Hematopoietic multipotent progenitor cell treated with erythropoietin and hydrocortisone succinate and interleukin-3 and kit ligand, for 4 days (in vitro differentiated cells): ENCODE measurements around the gene HS3ST2.
A peak's percentile ranks its signal among the peaks of the same experiment; 100 is the strongest.
"Not testable (repeated sequence)": the region's sequence is repeated elsewhere in the genome, so short reads cannot be mapped to it uniquely, and the experiment has no call there.

ENCODE experiments used
- DNase-seq: peaks from one replicate; pipeline ENCODE4 v3.0.0-alpha.2; 2015

HS3ST2 gene

GRCh38 chr16:22885951-22886350 is 72.0 kb downstream of the HS3ST2 start:
- DNase-seq, result no peak

- no peak for DNase-seq
Observed at GRCh38 chr16:22886927-22887326, 73.0 kb downstream of the HS3ST2 start.

- no peak for DNase-seq
Observed at GRCh38 chr16:22887445-22887844, 73.5 kb downstream of the HS3ST2 start.

GRCh38 chr16:22888791-22889190 is 74.8 kb downstream of the HS3ST2 start:
- DNase-seq, result peak; percentile 3

GRCh38 chr16:22890976-22891375 is 77.0 kb downstream of the HS3ST2 start:
- no peak for DNase-seq

- no peak for DNase-seq
Observed at GRCh38 chr16:22897184-22897583, 83.2 kb downstream of the HS3ST2 start.

- DNase-seq, result no peak
Observed at GRCh38 chr16:22898131-22898530, 84.2 kb downstream of the HS3ST2 start.

GRCh38 chr16:22898874-22899348 is 84.9 kb downstream of the HS3ST2 start:
- peak; percentile 84 for DNase-seq

GRCh38 chr16:22899567-22899966 is 85.6 kb downstream of the HS3ST2 start:
- DNase-seq, result not testable (repeated sequence)

- DNase-seq, result no peak
Observed at GRCh38 chr16:22900863-22901262, 86.9 kb downstream of the HS3ST2 start.

GRCh38 chr16:22901563-22901962 is 87.6 kb downstream of the HS3ST2 start:
- DNase-seq, result no peak

GRCh38 chr16:22903716-22904115 is 89.8 kb downstream of the HS3ST2 start:
- no peak for DNase-seq

GRCh38 chr16:22912654-22913053 is 98.7 kb downstream of the HS3ST2 start:
- no peak for DNase-seq

GRCh38 chr16:22915003-22915402 is 101.0 kb downstream of the HS3ST2 start:
- no peak for DNase-seq

GRCh38 chr16:22923491-22923890 is 109.5 kb downstream of the HS3ST2 start:
- no peak for DNase-seq

- DNase-seq, result no peak
Observed at GRCh38 chr16:22924492-22924891, 110.5 kb downstream of the HS3ST2 start.

- DNase-seq, result no peak
Observed at GRCh38 chr16:22926105-22926751, 112.3 kb downstream of the HS3ST2 start.

- DNase-seq, result no peak
Observed at GRCh38 chr16:22927306-22927705, 113.3 kb downstream of the HS3ST2 start.

GRCh38 chr16:22928882-22929435 is 115.0 kb downstream of the HS3ST2 start:
- DNase-seq, result no peak

GRCh38 chr16:22929461-22929860 is 115.5 kb downstream of the HS3ST2 start:
- DNase-seq, result no peak

GRCh38 chr16:22932032-22932771 is 118.2 kb downstream of the HS3ST2 start:
- DNase-seq, result no peak

GRCh38 chr16:22933173-22933572 is 119.2 kb downstream of the HS3ST2 start:
- no peak for DNase-seq

- no peak for DNase-seq
Observed at GRCh38 chr16:22934786-22935185, 120.8 kb downstream of the HS3ST2 start.

GRCh38 chr16:22937169-22937568 is 123.2 kb downstream of the HS3ST2 start:
- DNase-seq, result no peak
